OCI-LY7 (cell line): ENCODE data around the gene FEN1. TPM values are rescaled to one million over a fixed set of nuclear protein-coding genes. Genes with fewer than 3 reads are reported as not detected.

ENCODE experiments used
- BruUV-seq: library from RNA; stranded (reverse); fragments of 400-500 nt; replicated peaks from 2 replicates; lab custom pipeline; 2021; lab: Mats Ljungman, UMichigan
- CTCF ChIA-PET: fragments of 300-600 bp; sonication (Branson Sonifier 250); formaldehyde crosslinking; loops from one replicate; lab custom pipeline; 2022; ENCODE audit warnings: antibody characterized with exemption; ENCODE audit not compliant: unreplicated experiment; lab: Charles Lee
- POLR2A ChIA-PET: fragments of 300-600 bp; sonication (Branson Sonifier 250); formaldehyde crosslinking; loops from one replicate; lab custom pipeline; 2022; ENCODE audit warnings: antibody characterized with exemption; lab: Charles Lee
- DNase-seq: peaks from one replicate; pipeline ENCODE4 v3.0.0-alpha.2; 2015; ENCODE audit warnings: low spot score
- H2AFZ ChIP-seq: fragments of 200-600 bp; sonication (generic), shearing (Covaris generic); 2 replicates; pipeline ENCODE4 v1.6.1; 2014; ENCODE audit warnings: mild to moderate bottlenecking, antibody characterized with exemption, low read length, moderate library complexity
- H3K27ac ChIP-seq: fragments of 200-600 bp; sonication (generic); 2 replicates; pipeline ENCODE4 v1.5.1; 2014; ENCODE audit warnings: mixed run types, low read depth, mild to moderate bottlenecking, moderate library complexity, low read length, inconsistent platforms; ENCODE audit not compliant: poor library complexity, severe bottlenecking
- H3K36me3 ChIP-seq: fragments of 200-600 bp; sonication (generic); 2 replicates; pipeline ENCODE4 v1.6.1; 2014; ENCODE audit warnings: mild to moderate bottlenecking, antibody characterized with exemption, low read length, moderate library complexity, mixed read lengths; ENCODE audit not compliant: insufficient read depth
- H3K4me1 ChIP-seq: fragments of 200-600 bp; sonication (generic); 2 replicates; pipeline ENCODE4 v1.5.1; 2014; ENCODE audit warnings: mild to moderate bottlenecking, low read length; ENCODE audit not compliant: insufficient read depth, poor library complexity, severe bottlenecking
- H3K4me2 ChIP-seq: fragments of 200-600 bp; sonication (generic); 2 replicates; pipeline ENCODE4 v1.6.1; 2014; ENCODE audit warnings: mild to moderate bottlenecking, low read length
- H3K4me3 ChIP-seq: fragments of 200-600 bp; sonication (generic); 2 replicates; pipeline ENCODE4 v1.5.1; 2014; ENCODE audit warnings: mild to moderate bottlenecking, low read depth, low read length; ENCODE audit not compliant: poor library complexity, severe bottlenecking
- H3K79me2 ChIP-seq: fragments of 200-600 bp; sonication (generic); 2 replicates; pipeline ENCODE4 v1.6.1; 2016; ENCODE audit warnings: low read depth, mild to moderate bottlenecking, low read length, moderate library complexity, mixed read lengths; ENCODE audit not compliant: insufficient read depth
- H3K9me2 ChIP-seq: fragments of 200-600 bp; sonication (generic); 2 replicates; pipeline ENCODE4 v1.6.1; 2016; ENCODE audit warnings: mild to moderate bottlenecking, low read length, mixed read lengths; ENCODE audit not compliant: insufficient read depth
- H3K9me3 ChIP-seq: fragments of 200-600 bp; sonication (generic); 2 replicates; pipeline ENCODE4 v1.6.1; 2014; ENCODE audit warnings: mild to moderate bottlenecking, mixed run types, low read length, mixed read lengths
- H4K20me1 ChIP-seq: fragments of 200-600 bp; sonication (generic); 2 replicates; pipeline ENCODE4 v1.6.1; 2014; ENCODE audit warnings: mild to moderate bottlenecking, antibody characterized with exemption, low read length, moderate library complexity, mixed read lengths; ENCODE audit not compliant: insufficient read depth
- EZH2phosphoT487 ChIP-seq: fragments of 200-600 bp; sonication (generic); IDR thresholded peaks from 2 replicates; pipeline ENCODE4 v1.6.1; 2018; ENCODE audit warnings: low read depth, borderline replicate concordance, mild to moderate bottlenecking, mixed run types, antibody characterized with exemption, low read length, moderate library complexity, mixed read lengths
- intact Hi-C: fragments of 100-400 bp; cut with micrococcal nuclease; formaldehyde crosslinking; loops from one replicate; pipeline ENCODE4 v1.10.0; 2022; ENCODE audit not compliant: unreplicated experiment
- total RNA-seq, 2 experiments: library from RNA; depleted of rRNA in 1 of 2; stranded (reverse); fragments of >200 nt in 1 of 2; shearing (Covaris generic) in 1 of 2; gene quantifications; 2 replicates each; pipeline ENCODE4 v1.2.3, GENCODE V29; 2014 to 2022
- TF ChIP-seq, protein P1 (sequence below): fragments of 200-600 bp; sonication (generic); conservative IDR thresholded peaks from 2 replicates; pipeline ENCODE4 v1.5.1; 2014; ENCODE audit warnings: mild to moderate bottlenecking, antibody characterized with exemption, low read length, moderate library complexity, mixed read lengths

FEN1 gene
- total RNA-seq, 2 experiments from 2014 or later: 123 to 153 TPM

DNA sequence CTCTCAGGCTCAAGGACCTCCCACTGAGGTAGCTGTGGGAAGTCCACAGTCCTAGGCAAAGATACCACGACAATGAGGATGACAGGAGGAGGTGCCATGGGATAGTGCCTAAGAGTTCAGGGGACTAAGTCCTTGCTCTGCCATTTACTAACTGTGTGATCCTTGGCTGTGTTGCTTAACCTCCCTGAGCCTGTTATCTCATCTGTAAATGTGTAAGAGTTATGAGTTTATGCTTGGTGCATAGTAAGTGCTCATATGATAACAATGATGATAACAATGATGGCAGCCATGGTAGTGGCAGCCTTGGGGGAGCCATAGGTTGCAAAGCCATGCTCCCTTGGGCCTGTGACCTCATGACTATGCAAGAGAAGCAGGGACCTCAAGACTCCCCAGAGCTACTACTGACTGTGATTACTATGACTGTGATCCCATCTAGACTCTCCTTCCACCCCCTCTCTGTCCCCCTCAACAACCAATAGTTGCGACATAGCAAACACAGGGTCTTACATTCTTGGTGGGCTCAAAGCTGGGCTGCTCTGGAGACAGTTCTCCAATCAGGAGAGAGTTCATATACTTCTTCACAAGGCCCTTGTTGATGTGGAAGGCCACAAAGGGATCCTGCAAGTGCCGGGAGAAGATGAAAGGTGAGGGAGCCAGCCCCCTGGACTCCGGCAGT lies 20.2 kb downstream of the FEN1 start:
- H3K4me1 ChIP-seq: no peaks in the 10 kb centered on the region
- no peaks in the 10 kb centered on the region for H4K20me1 ChIP-seq
- no peaks in the 10 kb centered on the region for H3K9me3 ChIP-seq
- H3K36me3 ChIP-seq: no peaks in the 10 kb centered on the region
- H3K27ac ChIP-seq: no peak overlapping the region
- BruUV-seq: no TSS peak
- POLR2A ChIA-PET: interaction anchor here (0.6 kb wide), 1 partner anchor 173 kb away, joined by 4 read pairs; no protein-coding TSS in a partner anchor
- H3K4me2 ChIP-seq: no peak overlapping the region
- no peak overlapping the region for H2AFZ ChIP-seq
- no peak for DNase-seq
- intact Hi-C loops: no loop called here
- no peaks in the 10 kb centered on the region for H3K79me2 ChIP-seq
- no peak overlapping the region for H3K4me3 ChIP-seq
- no peaks in the 10 kb centered on the region for H3K9me2 ChIP-seq
- CTCF ChIA-PET: no interaction called here
- no peak for TF ChIP-seq EZH2phosphoT487
- TF ChIP-seq, protein P1, sequence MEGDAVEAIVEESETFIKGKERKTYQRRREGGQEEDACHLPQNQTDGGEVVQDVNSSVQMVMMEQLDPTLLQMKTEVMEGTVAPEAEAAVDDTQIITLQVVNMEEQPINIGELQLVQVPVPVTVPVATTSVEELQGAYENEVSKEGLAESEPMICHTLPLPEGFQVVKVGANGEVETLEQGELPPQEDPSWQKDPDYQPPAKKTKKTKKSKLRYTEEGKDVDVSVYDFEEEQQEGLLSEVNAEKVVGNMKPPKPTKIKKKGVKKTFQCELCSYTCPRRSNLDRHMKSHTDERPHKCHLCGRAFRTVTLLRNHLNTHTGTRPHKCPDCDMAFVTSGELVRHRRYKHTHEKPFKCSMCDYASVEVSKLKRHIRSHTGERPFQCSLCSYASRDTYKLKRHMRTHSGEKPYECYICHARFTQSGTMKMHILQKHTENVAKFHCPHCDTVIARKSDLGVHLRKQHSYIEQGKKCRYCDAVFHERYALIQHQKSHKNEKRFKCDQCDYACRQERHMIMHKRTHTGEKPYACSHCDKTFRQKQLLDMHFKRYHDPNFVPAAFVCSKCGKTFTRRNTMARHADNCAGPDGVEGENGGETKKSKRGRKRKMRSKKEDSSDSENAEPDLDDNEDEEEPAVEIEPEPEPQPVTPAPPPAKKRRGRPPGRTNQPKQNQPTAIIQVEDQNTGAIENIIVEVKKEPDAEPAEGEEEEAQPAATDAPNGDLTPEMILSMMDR: no peak

GRCh38 chr11:61814247-61814957 lies 21.7 kb downstream of the FEN1 start:
- no peak for DNase-seq
- no peak overlapping the region for H3K4me3 ChIP-seq
- ChIA-PET CTCF (interaction anchor here (0.7 kb wide), 1 partner anchor 16 kb away, joined by 3 read pairs; no protein-coding TSS in a partner anchor), POLR2A (no interaction called here)
- no peak overlapping the region for H3K4me2 ChIP-seq
- H4K20me1 ChIP-seq: no peaks in the 10 kb centered on the region
- TF ChIP-seq, protein P1: no peak
- no peak for TF ChIP-seq EZH2phosphoT487
- intact Hi-C loops: no loop called here
- H3K27ac ChIP-seq: no peak overlapping the region
- H3K36me3 ChIP-seq: no peaks in the 10 kb centered on the region
- H3K79me2 ChIP-seq: no peaks in the 10 kb centered on the region
- no peaks in the 10 kb centered on the region for H3K9me3 ChIP-seq
- no peaks in the 10 kb centered on the region for H3K9me2 ChIP-seq
- H3K4me1 ChIP-seq: no peaks in the 10 kb centered on the region
- H2AFZ ChIP-seq: no peak overlapping the region
- BruUV-seq: no TSS peak
